Measurements from ENCODE around the gene UEVLD.

DNA sequence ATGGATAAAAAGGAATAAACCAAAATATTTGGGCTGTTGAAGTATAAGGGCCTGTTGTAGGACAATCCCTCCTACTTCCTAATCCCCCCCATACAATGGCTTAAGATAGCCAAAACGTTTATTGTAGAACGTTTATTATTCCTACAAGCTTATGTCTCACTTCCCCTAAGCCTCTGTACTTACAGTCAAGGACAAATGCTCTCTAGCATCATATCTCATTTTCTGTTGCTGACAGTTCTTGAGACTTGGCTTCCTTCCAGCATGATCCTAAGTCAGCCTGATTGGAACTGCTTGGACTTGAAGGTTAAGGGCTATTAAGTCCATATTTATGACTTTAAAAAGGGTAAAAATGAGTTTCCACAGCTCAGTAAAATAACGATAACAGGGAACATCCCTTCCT is 19.8 kb upstream of the UEVLD start:
- TF ChIP-seq, protein P1, sequence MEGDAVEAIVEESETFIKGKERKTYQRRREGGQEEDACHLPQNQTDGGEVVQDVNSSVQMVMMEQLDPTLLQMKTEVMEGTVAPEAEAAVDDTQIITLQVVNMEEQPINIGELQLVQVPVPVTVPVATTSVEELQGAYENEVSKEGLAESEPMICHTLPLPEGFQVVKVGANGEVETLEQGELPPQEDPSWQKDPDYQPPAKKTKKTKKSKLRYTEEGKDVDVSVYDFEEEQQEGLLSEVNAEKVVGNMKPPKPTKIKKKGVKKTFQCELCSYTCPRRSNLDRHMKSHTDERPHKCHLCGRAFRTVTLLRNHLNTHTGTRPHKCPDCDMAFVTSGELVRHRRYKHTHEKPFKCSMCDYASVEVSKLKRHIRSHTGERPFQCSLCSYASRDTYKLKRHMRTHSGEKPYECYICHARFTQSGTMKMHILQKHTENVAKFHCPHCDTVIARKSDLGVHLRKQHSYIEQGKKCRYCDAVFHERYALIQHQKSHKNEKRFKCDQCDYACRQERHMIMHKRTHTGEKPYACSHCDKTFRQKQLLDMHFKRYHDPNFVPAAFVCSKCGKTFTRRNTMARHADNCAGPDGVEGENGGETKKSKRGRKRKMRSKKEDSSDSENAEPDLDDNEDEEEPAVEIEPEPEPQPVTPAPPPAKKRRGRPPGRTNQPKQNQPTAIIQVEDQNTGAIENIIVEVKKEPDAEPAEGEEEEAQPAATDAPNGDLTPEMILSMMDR (IDR thresholded peaks at IDR 0.05 in 2 of 3, conservative IDR thresholded peaks at IDR 0.05 in 1 of 3; ENCODE audit: borderline replicate concordance in 1 of 3, insufficient read depth in 1 of 3, low read depth in 2 of 3, low read length in 2 of 3), result no peak
- no peak for TF ChIP-seq POLR2AphosphoS5 (IDR thresholded peaks at IDR 0.05; ENCODE audit: low read depth, low read length)
- TF ChIP-seq EZH2 (IDR thresholded peaks at IDR 0.05), result no peak
- no peak for TF ChIP-seq SIN3A (IDR thresholded peaks at IDR 0.05; ENCODE audit: low read depth)
- TF ChIP-seq POLR2A (IDR thresholded peaks at IDR 0.05; ENCODE audit: borderline replicate concordance, extremely low read depth, insufficient read depth, insufficient read length), result no peak

All from HCT116 (cell line).